ENCODE data around the gene LY86. TPM values are rescaled to one million over a fixed set of nuclear protein-coding genes. Genes with fewer than 3 reads are reported as not detected.
"Not testable (repeated sequence)": the region's sequence is repeated elsewhere in the genome, so short reads cannot be mapped to it uniquely, and the experiment has no call there.

Gene LY86
- total RNA-seq, 1 experiment from 2014 or later = not detected

DNA sequence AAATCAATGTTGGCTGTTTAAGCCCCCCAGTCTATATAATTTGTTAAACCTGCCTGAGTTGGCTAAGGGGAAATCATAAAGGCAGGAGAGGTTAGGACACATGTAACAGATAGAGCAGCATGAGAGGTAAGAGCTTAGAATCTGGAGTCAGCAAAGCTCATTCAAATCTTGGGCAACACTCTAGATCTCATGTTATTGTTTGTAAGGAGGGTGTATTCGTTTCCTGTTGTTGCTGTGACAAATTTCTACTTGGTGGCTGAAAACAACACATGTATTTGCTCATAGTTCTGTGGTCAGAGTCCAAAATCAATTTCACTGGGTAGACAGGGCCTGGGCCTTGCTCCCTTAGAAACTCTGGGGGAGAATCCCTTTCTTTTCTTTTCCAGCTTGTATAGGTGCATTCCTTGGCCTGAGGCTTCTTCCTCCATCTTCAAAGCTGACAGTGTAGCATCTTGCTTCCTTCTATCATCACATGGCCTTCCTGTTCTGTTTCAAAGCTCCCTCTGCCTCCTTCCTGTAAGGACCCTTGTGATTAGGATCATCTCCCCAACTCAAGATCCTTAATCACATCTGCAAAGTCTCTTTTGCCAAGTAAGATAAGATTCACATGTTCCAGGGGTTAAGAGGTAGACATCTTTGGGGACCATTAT is 4.4 kb downstream of the LY86 start:
- in situ Hi-C loops (cut with HindIII; ENCODE audit: low sequenced_read_pairs) = no loop called here
- DNase-seq (ENCODE audit: low spot score) = no peak

DNA sequence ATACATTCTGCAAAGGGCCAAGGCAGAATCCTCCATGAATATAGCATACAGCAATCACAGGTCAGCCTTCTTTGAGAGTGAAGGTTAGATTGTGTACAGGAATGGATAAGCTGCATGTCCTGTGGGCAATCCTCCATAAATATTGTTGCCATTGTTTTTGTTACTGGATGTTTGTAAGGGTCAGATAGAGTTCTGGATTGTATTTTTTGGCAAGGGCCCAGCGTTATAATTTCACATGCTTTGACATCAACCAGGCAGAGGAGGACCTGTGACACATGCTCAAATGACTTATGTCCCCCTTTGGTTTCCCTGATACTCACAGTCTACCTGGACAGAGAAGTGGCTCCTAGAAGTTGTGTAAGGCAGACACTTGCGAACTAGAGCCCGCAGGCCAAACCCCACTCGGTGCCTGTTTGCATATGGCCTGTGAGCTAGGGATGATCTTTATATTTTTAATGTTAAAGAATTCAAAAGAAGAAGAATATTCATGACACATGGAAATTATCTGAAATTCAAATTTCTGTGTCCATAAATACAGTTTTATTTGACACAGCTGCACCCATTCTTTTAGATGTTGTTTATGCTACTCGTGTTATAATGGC is 5.4 kb downstream of the LY86 start:
- no peak for DNase-seq (ENCODE audit: low spot score)
- in situ Hi-C loops (cut with HindIII; ENCODE audit: low sequenced_read_pairs) = no loop called here

GRCh38 chr6:6595025-6595424 is 6.5 kb downstream of the LY86 start:
- no peak for DNase-seq (ENCODE audit: low spot score)

GRCh38 chr6:6595952-6596351 is 7.4 kb downstream of the LY86 start:
- in situ Hi-C loops (cut with HindIII; ENCODE audit: low sequenced_read_pairs) = no loop called here
- no peak for DNase-seq (ENCODE audit: low spot score)

More at GRCh38 chr6:6595025-6595424, 6.5 kb downstream of the LY86 start:
- in situ Hi-C loops (cut with HindIII; ENCODE audit: low sequenced_read_pairs) = no loop called here

GRCh38 chr6:6596529-6597328 is 8.2 kb downstream of the LY86 start:
- in situ Hi-C loops (cut with HindIII; ENCODE audit: low sequenced_read_pairs) = no loop called here

GRCh38 chr6:6597682-6598081 is 9.2 kb downstream of the LY86 start:
- no peak for DNase-seq (ENCODE audit: low spot score)
- in situ Hi-C loops (cut with HindIII; ENCODE audit: low sequenced_read_pairs) = no loop called here

More at GRCh38 chr6:6596529-6597328, 8.2 kb downstream of the LY86 start:
- no peak for DNase-seq (ENCODE audit: low spot score)

- in situ Hi-C loops (cut with HindIII; ENCODE audit: low sequenced_read_pairs) = no loop called here
- DNase-seq (ENCODE audit: low spot score) = peak; percentile 64
These were observed 11.0 kb downstream of the LY86 start for GRCh38 chr6:6599468-6599873.

DNA sequence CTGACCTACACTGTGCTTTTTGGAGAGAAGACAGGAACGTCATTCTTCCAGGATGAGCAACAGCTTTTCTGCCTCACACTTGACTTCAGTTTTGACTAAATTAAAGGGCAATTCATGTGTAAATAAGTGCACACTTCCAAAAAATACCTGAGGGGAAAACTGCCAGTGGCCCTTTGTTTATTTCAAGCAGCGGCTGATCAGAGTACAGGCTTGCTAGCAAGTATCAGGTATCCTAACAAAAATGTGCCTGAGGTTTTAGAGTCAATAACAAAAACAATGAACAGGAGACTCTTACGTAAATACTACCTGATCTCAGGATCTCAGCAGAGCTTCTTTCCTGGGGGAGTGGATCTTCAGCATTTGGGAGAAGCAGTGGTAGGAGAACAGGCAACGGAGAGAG is 12.4 kb downstream of the LY86 start:
- in situ Hi-C loops (cut with HindIII; ENCODE audit: low sequenced_read_pairs) = no loop called here
- DNase-seq (ENCODE audit: low spot score) = no peak

DNA sequence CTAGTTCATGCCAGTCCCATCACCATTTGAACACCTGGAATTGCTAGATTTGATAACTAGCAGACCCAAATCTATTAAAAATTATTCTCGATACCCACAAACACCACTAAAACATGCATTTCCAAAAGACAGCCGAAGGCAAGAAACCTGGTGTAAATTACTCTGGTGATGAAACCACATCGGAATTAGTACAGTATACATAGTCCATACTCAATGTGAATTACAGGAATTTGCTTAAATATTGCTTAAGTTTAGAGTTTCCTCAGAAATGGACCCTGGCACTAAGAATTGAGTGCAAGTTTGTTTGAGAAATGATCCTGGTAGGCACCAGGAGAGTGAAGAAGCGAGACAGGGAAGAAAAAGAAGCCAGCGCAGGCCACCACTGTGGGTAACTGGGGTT is 13.7 kb downstream of the LY86 start:
- DNase-seq (ENCODE audit: low spot score) = no peak
- in situ Hi-C loops (cut with HindIII; ENCODE audit: low sequenced_read_pairs) = no loop called here

DNA sequence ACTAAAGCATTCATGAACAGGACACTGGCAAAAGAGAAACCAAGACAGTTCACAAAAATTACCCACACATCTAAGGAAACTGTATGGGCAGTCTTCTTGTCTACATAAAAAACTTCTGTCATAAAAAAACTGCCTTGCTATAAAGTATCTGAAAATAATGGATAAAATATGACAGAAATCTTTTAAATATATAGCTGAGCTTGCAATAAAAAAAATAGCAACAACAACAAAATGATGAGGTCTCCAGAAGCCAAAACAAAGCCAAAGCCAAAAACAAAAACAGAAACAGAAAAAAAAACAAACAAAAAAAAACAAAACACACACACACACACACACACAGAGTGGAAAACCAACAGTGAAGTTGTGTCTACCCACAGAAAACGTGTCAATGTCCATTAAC is 14.8 kb downstream of the LY86 start:
- DNase-seq (ENCODE audit: low spot score) = no peak
- in situ Hi-C loops (cut with HindIII; ENCODE audit: low sequenced_read_pairs) = no loop called here

DNA sequence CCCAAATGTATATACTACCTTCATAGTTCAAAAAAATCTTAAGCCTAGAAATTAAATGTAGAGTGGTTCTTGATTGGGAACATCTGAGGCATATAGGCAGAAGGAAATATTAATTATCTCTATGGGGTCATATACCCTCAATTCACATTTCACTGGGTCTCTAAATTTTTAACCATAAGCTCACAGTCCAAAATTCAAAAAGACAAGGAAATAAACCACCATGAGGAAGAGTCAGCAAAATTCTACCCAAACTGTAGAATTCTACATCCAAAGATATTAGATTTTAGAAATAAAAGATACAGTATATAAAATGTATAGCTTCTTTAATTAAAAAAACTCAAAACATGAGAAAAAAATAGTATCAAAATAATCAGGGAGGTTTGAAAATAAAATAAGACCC is 15.5 kb downstream of the LY86 start:
- in situ Hi-C loops (cut with HindIII; ENCODE audit: low sequenced_read_pairs) = no loop called here
- no peak for DNase-seq (ENCODE audit: low spot score)

- no peak for DNase-seq (ENCODE audit: low spot score)
- in situ Hi-C loops (cut with HindIII; ENCODE audit: low sequenced_read_pairs) = no loop called here
These were observed 16.0 kb downstream of the LY86 start for GRCh38 chr6:6604566-6604965.

DNA sequence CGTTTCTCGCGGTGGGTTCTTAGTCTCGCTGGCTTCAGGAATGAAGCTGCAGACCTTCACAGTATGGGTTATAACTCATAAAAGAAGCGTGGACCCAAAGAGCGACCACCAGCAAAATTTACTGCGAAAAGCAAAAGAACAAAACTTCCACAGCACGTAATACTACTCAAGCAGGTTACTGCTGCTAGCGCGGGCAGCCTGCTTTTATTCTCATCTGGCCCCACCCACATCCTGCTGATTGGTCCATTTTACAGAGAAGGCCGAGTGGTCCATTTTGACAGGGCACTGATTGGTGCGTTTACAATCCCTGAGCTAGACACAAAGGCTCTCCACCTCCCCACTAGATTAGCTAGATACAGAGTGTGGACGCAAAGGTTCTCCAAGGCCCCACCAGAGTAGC is 17.4 kb downstream of the LY86 start:
- DNase-seq (ENCODE audit: low spot score) = no peak
- in situ Hi-C loops (cut with HindIII; ENCODE audit: low sequenced_read_pairs) = no loop called here

- in situ Hi-C loops (cut with HindIII; ENCODE audit: low sequenced_read_pairs); DNase-seq (ENCODE audit: low spot score): not testable (repeated sequence)
These were observed 18.0 kb downstream of the LY86 start for GRCh38 chr6:6606391-6607030.

DNA sequence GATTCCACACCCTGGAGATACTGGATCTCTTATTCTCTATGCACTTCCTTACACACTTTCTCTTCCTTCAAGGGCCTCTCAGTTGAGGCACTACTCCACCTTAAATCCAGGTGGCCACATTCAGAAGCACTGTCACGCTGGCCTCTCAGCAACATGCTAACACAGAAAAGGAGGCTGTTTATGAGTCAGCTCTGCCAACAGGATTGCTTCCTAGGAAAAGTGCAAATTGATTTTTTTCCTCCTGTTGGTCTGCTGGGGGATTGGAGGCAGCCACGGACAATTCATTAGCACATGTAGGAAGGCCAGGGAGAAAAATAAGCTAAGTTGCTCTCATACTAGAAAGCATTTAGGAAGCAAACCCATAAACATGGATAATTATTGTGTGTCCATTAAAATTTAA is 20.9 kb downstream of the LY86 start:
- in situ Hi-C loops (cut with HindIII; ENCODE audit: low sequenced_read_pairs) = no loop called here
- DNase-seq (ENCODE audit: low spot score) = no peak

- DNase-seq (ENCODE audit: low spot score) = no peak
- in situ Hi-C loops (cut with HindIII; ENCODE audit: low sequenced_read_pairs) = loop anchor here (5.0 kb wide), 1 partner anchor 33 kb away; no protein-coding TSS in a partner anchor
These were observed 21.6 kb downstream of the LY86 start for GRCh38 chr6:6610031-6610591.

GRCh38 chr6:6611486-6611885 is 23.0 kb downstream of the LY86 start:
- in situ Hi-C loops (cut with HindIII; ENCODE audit: low sequenced_read_pairs) = loop anchor here (5.0 kb wide), 1 partner anchor 34 kb away; no protein-coding TSS in a partner anchor
- no peak for DNase-seq (ENCODE audit: low spot score)

DNA sequence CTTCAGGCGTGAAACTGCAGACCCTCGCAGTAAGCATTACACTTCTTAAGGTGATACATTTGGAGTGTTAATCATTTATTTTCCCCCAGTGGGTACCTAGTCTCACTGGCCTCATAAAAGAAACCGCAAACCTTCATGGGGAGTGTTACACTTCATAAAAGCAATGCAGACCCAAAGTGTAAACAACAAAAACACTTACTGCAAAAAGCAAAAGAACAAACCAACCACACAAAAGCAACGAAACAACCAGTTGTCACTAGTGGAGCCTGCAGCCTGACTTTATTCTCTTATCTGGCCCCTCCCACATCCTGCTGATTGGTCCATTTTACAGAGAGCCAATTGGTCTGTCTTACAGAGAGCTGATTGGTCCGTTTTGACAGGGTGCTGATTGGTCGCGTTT is 23.8 kb downstream of the LY86 start:
- in situ Hi-C loops (cut with HindIII; ENCODE audit: low sequenced_read_pairs) = loop anchor here (5.0 kb wide), 1 partner anchor 35 kb away; no protein-coding TSS in a partner anchor
- no peak for DNase-seq (ENCODE audit: low spot score)

GRCh38 chr6:6613103-6613718 is 24.7 kb downstream of the LY86 start:
- DNase-seq (ENCODE audit: low spot score) = not testable (repeated sequence)
- in situ Hi-C loops (cut with HindIII; ENCODE audit: low sequenced_read_pairs) = loop anchor here (5.0 kb wide), 1 partner anchor 36 kb away; no protein-coding TSS in a partner anchor
